A549 (cell line): ENCODE data around the gene DPEP1. TPM values are rescaled to one million over a fixed set of nuclear protein-coding genes. Genes with fewer than 3 reads are reported as not detected.
A peak's percentile ranks its signal among the peaks of the same experiment; 100 is the strongest.

Experiments
- ATAC-seq, 2 experiments: fragments of 200-7000 bp in 1 of 2; fragments of >200 bp in 1 of 2; cut with Nextera tagmentation in 1 of 2; cut with Tn5 transposase in 1 of 2; 3 replicates each; pipeline versions ENCODE4 v1.8.0 to v1.9.1; 2018 to 2020; ENCODE audit warnings: mild to moderate bottlenecking in 1 of 2, moderate library complexity in 1 of 2
- CTCF ChIA-PET: fragments of 300-600 bp; sonication (Branson Sonifier 250); formaldehyde crosslinking; extraction: SDS; loops from one replicate; lab custom pipeline; 2021; ENCODE audit warnings: antibody characterized with exemption, inconsistent platforms; lab: Yijun Ruan, JAX
- POLR2A ChIA-PET: fragments of 350-600 bp; formaldehyde crosslinking; extraction: SDS; loops from one replicate; lab custom pipeline; 2021; ENCODE audit warnings: antibody characterized with exemption, inconsistent platforms; lab: Yijun Ruan, JAX
- DNase-seq, 2 experiments: peaks; one replicate each; pipeline versions ENCODE4 v3.0.0 to v3.0.0-alpha.2; 2011 to 2016; ENCODE audit warnings: low read depth in 1 of 2, low spot score in 1 of 2
- FAIRE-seq: peaks from 2 replicates; lab custom pipeline; 2011; peaks lifted over from hg19 to GRCh38; lab: Jason Lieb, UNC
- H3K27ac ChIP-seq, 2 experiments: fragments of >200 bp; sonication (Bioruptor Twin); formaldehyde crosslinking; 3 replicates each; pipeline ENCODE4 v1.5.1; 2016 to 2017
- H3K4me1 ChIP-seq: fragments of >200 bp; sonication (Bioruptor Twin); formaldehyde crosslinking; 3 replicates; pipeline ENCODE4 v1.6.1; 2016
- H3K4me2 ChIP-seq: fragments of >200 bp; sonication (Bioruptor Twin); formaldehyde crosslinking; 3 replicates; pipeline ENCODE4 v1.6.1; 2016
- H3K4me3 ChIP-seq: fragments of >200 bp; sonication (Bioruptor Twin); formaldehyde crosslinking; 3 replicates; pipeline ENCODE4 v1.5.1; 2016
- H3K9me3 ChIP-seq: fragments of >200 bp; sonication (Bioruptor Twin); formaldehyde crosslinking; 3 replicates; pipeline ENCODE4 v1.6.1; 2016
- CBX8 ChIP-seq: fragments of 200-600 bp; sonication (generic); IDR thresholded peaks from 2 replicates; pipeline ENCODE4 v1.6.1; 2016
- CHD2 ChIP-seq: fragments of 150-350 bp; IDR thresholded peaks from 2 replicates; pipeline ENCODE4 v1.6.1; 2014; ENCODE audit warnings: low read length; ENCODE audit not compliant: partially characterized antibody
- CTCF ChIP-seq: fragments of >200 bp; sonication (Bioruptor Twin); formaldehyde crosslinking; IDR thresholded peaks from 3 replicates; pipeline ENCODE4 v1.5.1; 2016
- ELK1 ChIP-seq: fragments of 150-350 bp; IDR thresholded peaks from 2 replicates; pipeline ENCODE4 v1.6.1; 2014; ENCODE audit warnings: low read depth, mild to moderate bottlenecking, low read length
- FOXS1 ChIP-seq: fragments of 250-450 bp; sonication (Bioruptor Pico); IDR thresholded peaks from 2 replicates; pipeline ENCODE4 v1.5.0; 2020; ENCODE audit warnings: mild to moderate bottlenecking, moderate library complexity
- GATA3 ChIP-seq: IDR thresholded peaks from 2 replicates; pipeline ENCODE4 v1.6.1; 2012; ENCODE audit warnings: borderline replicate concordance
- HMGXB4 ChIP-seq: fragments of 250-450 bp; sonication (Bioruptor Pico); IDR thresholded peaks from 2 replicates; pipeline ENCODE4 v1.5.0; 2021; ENCODE audit warnings: mild to moderate bottlenecking, moderate library complexity, borderline replicate concordance
- HOXB13 ChIP-seq: fragments of 250-450 bp; sonication (Bioruptor Pico); IDR thresholded peaks from 2 replicates; pipeline ENCODE4 v1.5.0; 2020; ENCODE audit warnings: low read depth, mild to moderate bottlenecking, moderate library complexity
- JUN ChIP-seq, 2 experiments: fragments of >200 bp; sonication (Bioruptor Twin); formaldehyde crosslinking; IDR thresholded peaks; 2 replicates in 1 of 2; 3 replicates in 1 of 2; pipeline ENCODE4 v1.6.1; 2016 to 2017
- MAFK ChIP-seq: fragments of 450-650 bp; IDR thresholded peaks from 2 replicates; pipeline ENCODE4 v1.6.1; 2014; ENCODE audit not compliant: partially characterized antibody
- MAX ChIP-seq: IDR thresholded peaks from 2 replicates; pipeline ENCODE4 v1.6.1; 2012
- NPAS2 ChIP-seq: fragments of 250-450 bp; sonication (Bioruptor Pico); IDR thresholded peaks from 2 replicates; pipeline ENCODE4 v1.8.0; 2022; ENCODE audit warnings: mild to moderate bottlenecking, moderate library complexity, borderline replicate concordance
- NR3C1 ChIP-seq: fragments of >200 bp; sonication (Bioruptor Twin); formaldehyde crosslinking; IDR thresholded peaks from 3 replicates; pipeline ENCODE4 v1.6.1; 2017
- POLR2A ChIP-seq: IDR thresholded peaks from 2 replicates; pipeline ENCODE4 v1.6.1; 2012; ENCODE audit warnings: mild to moderate bottlenecking, low read length
- POLR2AphosphoS2 ChIP-seq: conservative IDR thresholded peaks from 2 replicates; pipeline ENCODE4 v1.6.1; 2012; ENCODE audit warnings: low read length, improper control_type of control experiment, inconsistent platforms
- REST ChIP-seq: fragments of 200-600 bp; sonication (generic); IDR thresholded peaks from 2 replicates; pipeline ENCODE4 v1.6.1; 2016; ENCODE audit warnings: antibody characterized with exemption, mild to moderate bottlenecking, moderate library complexity
- RFX5 ChIP-seq: fragments of 450-650 bp; IDR thresholded peaks from 2 replicates; pipeline ENCODE4 v1.7.1; 2014; ENCODE audit warnings: antibody characterized with exemption, mild to moderate bottlenecking, moderate library complexity
- RNF2 ChIP-seq: fragments of 200-600 bp; sonication (generic); IDR thresholded peaks from 2 replicates; pipeline ENCODE4 v1.6.1; 2016; ENCODE audit warnings: low read depth, mild to moderate bottlenecking, antibody characterized with exemption, moderate library complexity, borderline replicate concordance
- SMC3 ChIP-seq: fragments of >200 bp; sonication (Bioruptor Twin); formaldehyde crosslinking; IDR thresholded peaks from 3 replicates; pipeline ENCODE4 v1.6.1; 2018; ENCODE audit warnings: inconsistent platforms
- ZNF302 ChIP-seq: fragments of 250-450 bp; sonication (Bioruptor Pico); IDR thresholded peaks from 2 replicates; pipeline ENCODE4 v1.9.0; 2021; ENCODE audit warnings: inconsistent platforms, mild to moderate bottlenecking, moderate library complexity
- WGBS: methylation state at CpG from one replicate; pipeline ENCODE4 v1.1.6; 2017; ENCODE audit errors: missing lambda C conversion rate; 5-methylcytosine and 5-hydroxymethylcytosine counted together
- polyA plus RNA-seq, 4 experiments: library from polyadenylated mRNA; depleted of rRNA in 3 of 4; stranded (reverse); fragments of >200 nt; fragmentation: RNase III in 1 of 4; extraction: RNeasy Plus Mini Kit Qiagen cat#74134 plus additional on column Dnase treatment in 1 of 4; gene quantifications; 2 replicates in 3 of 4; 3 replicates in 1 of 4; pipeline ENCODE4 v1.2.3, GENCODE V29; 2011 to 2017

Gene DPEP1
- polyA plus RNA-seq, 2 of the 4 experiments (the other 2 are of a cell fraction), result 1.3 to 1.5 TPM

GRCh38 chr16:89655062-89655643, 41.7 kb downstream of the DPEP1 start (continued):
- TF ChIP-seq HMGXB4 (CRISPR knock-in tag), result no peak
- TF ChIP-seq GATA3, result no peak

- POLR2A ChIA-PET, result interaction anchor here (1.2 kb wide), 1 partner anchor 44 kb away, joined by 4 read pairs; no protein-coding TSS in a partner anchor
- ATAC-seq, result no peak
- CTCF ChIA-PET, result interaction anchor here (0.6 to 1.2 kb wide), 4 partner anchors 10 to 50 kb away, joined by 3 to 4 read pairs (median 3); no protein-coding TSS in a partner anchor
- WGBS, result 53% methylated on average over 20 of the region's 32 CpGs
- FAIRE-seq, result no peak
- H3K4me3 ChIP-seq, result peak overlapping the region; percentile 94
- no peak for DNase-seq
- H3K4me2 ChIP-seq, result peak overlapping the region; percentile 76
- H3K4me1 ChIP-seq, result peaks cover 16% of the 10 kb centered on the region
- no peak for TF ChIP-seq HMGXB4 (CRISPR knock-in tag)
- H3K27ac ChIP-seq, result peak overlapping the region; percentile 88 to 93
- H3K9me3 ChIP-seq, result no peaks in the 10 kb centered on the region
Observed at GRCh38 chr16:89656435-89657121, 43.1 kb downstream of the DPEP1 start.

- DNase-seq, result peak; percentile 84 to 91
- H3K9me3 ChIP-seq, result no peaks in the 10 kb centered on the region
- POLR2A ChIA-PET, result interaction anchor here (0.7 to 1.7 kb wide), 3 partner anchors 13 to 43 kb away, joined by 3 to 9 read pairs (median 4); partner anchors contain the start of gene CDK10
- WGBS, result 0% methylated on average over 30 of the region's 99 CpGs
- peaks cover 16% of the 10 kb centered on the region for H3K4me1 ChIP-seq
- peak within 1 kb of the TSS; percentile 100 for H3K4me2 ChIP-seq
- H3K27ac ChIP-seq, result peak within 1 kb of the TSS; percentile 88 to 93
- ATAC-seq, result peak; percentile 96 to 97
- H3K4me3 ChIP-seq, result peak within 1 kb of the TSS; percentile 94
- FAIRE-seq, result no peak
- CTCF ChIA-PET, result interaction anchor here (0.7 to 1.9 kb wide), 6 partner anchors 9 to 48 kb away, joined by 3 to 9 read pairs (median 4); no protein-coding TSS in a partner anchor
- TF ChIP-seq ZNF302 (CRISPR knock-in tag) (no peak), MAX (peak; percentile 25), FOXS1 (CRISPR knock-in tag) (no peak), ELK1 (0 out of 2 replicates have a peak, but pooled peaks have one; percentile 73), RFX5 (no peak; the same call in 1 of the 2 replicates), RNF2 (no peak), CTCF (no peak), NR3C1 (no peak), JUN (IDR thresholded peaks at IDR 0.05) (peak; percentile 21 to 69; a peak in 2 of 5 replicates), CBX8 (no peak), POLR2A (peak; percentile 79), SMC3 (no peak), HOXB13 (no peak), NPAS2 (CRISPR knock-in tag) (no peak), CHD2 (peak; percentile 86), REST (peak; percentile 69), MAFK (no peak), POLR2AphosphoS2 (no peak)
Observed at GRCh38 chr16:89657442-89658220, 44.2 kb downstream of the DPEP1 start, which contains the start of the genes CHMP1A and SPATA33. CHMP1A (minus strand) TSS chr16:89657708; CDS start chr16:89657588, 120 bp downstream. SPATA33 (plus strand) TSS chr16:89657836; CDS start chr16:89657912, 76 bp downstream.
